ENCODE measurements around the gene CASP3. TPM values are rescaled to one million over a fixed set of nuclear protein-coding genes. Genes with fewer than 3 reads are reported as not detected.
"Not testable (repeated sequence)": the region's sequence is repeated elsewhere in the genome, so short reads cannot be mapped to it uniquely, and the experiment has no call there.

CASP3 gene
- total and polyA plus RNA-seq, 9 of the 15 experiments (the other 6 are each of a cell fraction or from before 2014, with no cell fraction given): 17.6 to 40.1 (median 31.8) TPM

- TF ChIP-seq ARID1B (IDR thresholded peaks at IDR 0.05): 0 out of 2 replicates have a peak, but pooled peaks have one; percentile 9
- TF ChIP-seq TRIM24 (IDR thresholded peaks at IDR 0.05): peak; percentile 57 to 65
- peak; percentile 43; the same call in 1 of the 2 replicates for TF ChIP-seq EGR1 (conservative IDR thresholded peaks at IDR 0.05)
- 0 out of 2 replicates have a peak, but pooled peaks have one; percentile 36 for TF ChIP-seq CBFA2T3 (IDR thresholded peaks at IDR 0.05)
- H2AFZ ChIP-seq (ENCODE audit: low read depth, low read length); H3K9ac ChIP-seq (ENCODE audit: insufficient read depth in 1 of 2, low read depth in 2 of 2, low read length in 2 of 2); H3K9me1 ChIP-seq (ENCODE audit: control insufficient read depth, insufficient read depth, low read length); H3K4me3 ChIP-seq; FAIRE-seq; H3K4me2 ChIP-seq (ENCODE audit: insufficient read depth, low read length); H3K27ac ChIP-seq (ENCODE audit: extremely low read depth, low read depth, low read length); H3K9me3 ChIP-seq (replicated peaks; ENCODE audit: control insufficient read depth, insufficient read depth, low read depth, low read length); ATAC-seq; CTCF ChIA-PET (ENCODE audit: low intra/inter-chr PET ratio); H3K27me3 ChIP-seq (ENCODE audit: control insufficient read depth in 2 of 2, insufficient read depth in 2 of 2, low read length in 2 of 2); H3K79me2 ChIP-seq (ENCODE audit: control insufficient read depth, insufficient read depth, low read length); H3K4me1 ChIP-seq (replicated peaks in 1 of 2; ENCODE audit: control insufficient read depth in 2 of 2, insufficient read depth in 2 of 2, low read length in 2 of 2); H4K20me1 ChIP-seq (replicated peaks; ENCODE audit: control insufficient read depth, insufficient read depth, low read length); intact Hi-C loops (cut with micrococcal nuclease); BruUV-seq (replicated peaks); in situ Hi-C loops (cut with MboI): not testable (repeated sequence)
- peaks cover 33% of the 10 kb centered on the region for H3K36me3 ChIP-seq (ENCODE audit: control insufficient read depth, insufficient read depth, low read length)
- 52% methylated on average over 11 of the region's 11 CpGs for WGBS (ENCODE audit: insufficient coverage, low coverage, missing lambda C conversion rate)
- DNase-seq (ENCODE audit: extremely low read depth in 1 of 4, low spot score in 3 of 4): peak in 1 of 4 experiments; percentile 13
- POLR2A ChIA-PET: interaction anchor here (0.6 to 0.8 kb wide), 2 partner anchors 32 to 338 kb away, joined by 3 to 4 read pairs; no protein-coding TSS in a partner anchor
These were observed 23.3 kb downstream of the CASP3 start for GRCh38 chr4:184625783-184626596.

DNA sequence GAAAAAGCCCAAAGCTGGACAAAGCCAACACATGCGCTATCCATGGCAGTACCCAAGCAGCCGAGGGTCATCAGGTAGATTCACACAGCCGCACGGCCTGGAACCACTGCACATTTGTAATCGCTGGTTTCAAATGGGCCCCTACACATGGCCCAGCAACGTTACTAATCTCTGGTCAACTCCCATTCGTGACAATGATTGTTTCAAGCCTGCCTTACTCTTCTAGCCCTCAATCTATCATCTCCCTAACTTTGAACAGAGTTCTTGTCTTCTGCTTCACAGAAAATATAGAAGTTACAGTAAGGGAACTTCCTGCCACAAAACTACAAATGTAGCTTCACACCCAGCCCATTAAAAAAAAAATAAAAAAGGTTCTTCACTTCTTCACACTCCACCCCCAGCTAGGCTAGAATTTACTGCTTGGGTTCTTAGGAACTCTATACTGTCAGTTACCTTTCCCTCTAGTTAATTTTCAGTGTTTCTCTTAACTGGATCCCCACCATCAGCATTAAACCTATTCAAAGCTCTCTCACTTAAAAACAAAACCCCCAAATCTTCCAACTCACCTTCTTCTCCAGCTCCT lies 24.2 kb downstream of the CASP3 start:
- 79% methylated on average over 7 of the region's 7 CpGs for WGBS (ENCODE audit: insufficient coverage, low coverage, missing lambda C conversion rate)
- no TSS peak for BruUV-seq (replicated peaks)
- no peak overlapping the region for H3K27ac ChIP-seq (ENCODE audit: extremely low read depth, low read depth, low read length)
- no peaks in the 10 kb centered on the region for H3K79me2 ChIP-seq (ENCODE audit: control insufficient read depth, insufficient read depth, low read length)
- peaks cover 24% of the 10 kb centered on the region for H3K36me3 ChIP-seq (ENCODE audit: control insufficient read depth, insufficient read depth, low read length)
- H3K27me3 ChIP-seq (ENCODE audit: control insufficient read depth in 2 of 2, insufficient read depth in 2 of 2, low read length in 2 of 2): no peaks in the 10 kb centered on the region
- peaks cover 0 to 6% of the 10 kb centered on the region in 2 experiments; a peak in 2 of 5 replicates for H3K4me1 ChIP-seq (replicated peaks in 1 of 2; ENCODE audit: control insufficient read depth in 2 of 2, insufficient read depth in 2 of 2, low read length in 2 of 2)
- FAIRE-seq: no peak
- H3K9ac ChIP-seq (ENCODE audit: insufficient read depth in 1 of 2, low read depth in 2 of 2, low read length in 2 of 2): no peak overlapping the region
- CTCF ChIA-PET (ENCODE audit: low intra/inter-chr PET ratio): no interaction called here
- H3K9me1 ChIP-seq (ENCODE audit: control insufficient read depth, insufficient read depth, low read length): no peaks in the 10 kb centered on the region
- no peak for DNase-seq (ENCODE audit: extremely low read depth in 1 of 4, low spot score in 3 of 4)
- no peak overlapping the region for H2AFZ ChIP-seq (ENCODE audit: low read depth, low read length)
- H3K9me3 ChIP-seq (replicated peaks; ENCODE audit: control insufficient read depth, insufficient read depth, low read depth, low read length): no peaks in the 10 kb centered on the region
- no peak overlapping the region for H3K4me3 ChIP-seq
- intact Hi-C loops (cut with micrococcal nuclease) (no loop called here), in situ Hi-C loops (cut with MboI) (no loop called here)
- H3K4me2 ChIP-seq (ENCODE audit: insufficient read depth, low read length): no peak overlapping the region
- no peaks in the 10 kb centered on the region for H4K20me1 ChIP-seq (replicated peaks; ENCODE audit: control insufficient read depth, insufficient read depth, low read length)
- POLR2A ChIA-PET: interaction anchor here (0.6 to 0.8 kb wide), 3 partner anchors 31 to 337 kb away, joined by 3 to 4 read pairs (median 3); no protein-coding TSS in a partner anchor
- ATAC-seq: no peak
- TF ChIP-seq ZNF217 (CRISPR knock-in tag; IDR thresholded peaks at IDR 0.05) (no peak), MECOM (CRISPR knock-in tag; IDR thresholded peaks at IDR 0.05) (no peak), ZC3H8 (IDR thresholded peaks at IDR 0.05) (no peak), ZNF76 (CRISPR knock-in tag; IDR thresholded peaks at IDR 0.05; ENCODE audit: borderline replicate concordance) (no peak), SREBF2 (CRISPR knock-in tag; IDR thresholded peaks at IDR 0.05) (no peak), TOE1 (IDR thresholded peaks at IDR 0.05; ENCODE audit: borderline replicate concordance) (no peak), TOE1 (CRISPR knock-in tag; IDR thresholded peaks at IDR 0.05; ENCODE audit: borderline replicate concordance, low read depth) (no peak), NFE2L1 (tag; IDR thresholded peaks at IDR 0.05; ENCODE audit: borderline replicate concordance, low read depth) (no peak), ILK (tag; IDR thresholded peaks at IDR 0.05; ENCODE audit: borderline replicate concordance, low read depth) (no peak), POLR2B (IDR thresholded peaks at IDR 0.05; ENCODE audit: low read depth, partially characterized antibody) (no peak)
- TF ChIP-seq, protein P1, sequence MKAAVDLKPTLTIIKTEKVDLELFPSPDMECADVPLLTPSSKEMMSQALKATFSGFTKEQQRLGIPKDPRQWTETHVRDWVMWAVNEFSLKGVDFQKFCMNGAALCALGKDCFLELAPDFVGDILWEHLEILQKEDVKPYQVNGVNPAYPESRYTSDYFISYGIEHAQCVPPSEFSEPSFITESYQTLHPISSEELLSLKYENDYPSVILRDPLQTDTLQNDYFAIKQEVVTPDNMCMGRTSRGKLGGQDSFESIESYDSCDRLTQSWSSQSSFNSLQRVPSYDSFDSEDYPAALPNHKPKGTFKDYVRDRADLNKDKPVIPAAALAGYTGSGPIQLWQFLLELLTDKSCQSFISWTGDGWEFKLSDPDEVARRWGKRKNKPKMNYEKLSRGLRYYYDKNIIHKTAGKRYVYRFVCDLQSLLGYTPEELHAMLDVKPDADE (conservative IDR thresholded peaks at IDR 0.05; ENCODE audit: control insufficient read depth, low read depth, low read length): no peak
